ENCODE measurements around the gene KCNIP4. TPM values are rescaled to one million over a fixed set of nuclear protein-coding genes. Genes with fewer than 3 reads are reported as not detected.

The KCNIP4 gene
- total and polyA plus RNA-seq, 2 donors (not counting 1 experiment from before 2014, with no cell fraction given), result not detected

DNA sequence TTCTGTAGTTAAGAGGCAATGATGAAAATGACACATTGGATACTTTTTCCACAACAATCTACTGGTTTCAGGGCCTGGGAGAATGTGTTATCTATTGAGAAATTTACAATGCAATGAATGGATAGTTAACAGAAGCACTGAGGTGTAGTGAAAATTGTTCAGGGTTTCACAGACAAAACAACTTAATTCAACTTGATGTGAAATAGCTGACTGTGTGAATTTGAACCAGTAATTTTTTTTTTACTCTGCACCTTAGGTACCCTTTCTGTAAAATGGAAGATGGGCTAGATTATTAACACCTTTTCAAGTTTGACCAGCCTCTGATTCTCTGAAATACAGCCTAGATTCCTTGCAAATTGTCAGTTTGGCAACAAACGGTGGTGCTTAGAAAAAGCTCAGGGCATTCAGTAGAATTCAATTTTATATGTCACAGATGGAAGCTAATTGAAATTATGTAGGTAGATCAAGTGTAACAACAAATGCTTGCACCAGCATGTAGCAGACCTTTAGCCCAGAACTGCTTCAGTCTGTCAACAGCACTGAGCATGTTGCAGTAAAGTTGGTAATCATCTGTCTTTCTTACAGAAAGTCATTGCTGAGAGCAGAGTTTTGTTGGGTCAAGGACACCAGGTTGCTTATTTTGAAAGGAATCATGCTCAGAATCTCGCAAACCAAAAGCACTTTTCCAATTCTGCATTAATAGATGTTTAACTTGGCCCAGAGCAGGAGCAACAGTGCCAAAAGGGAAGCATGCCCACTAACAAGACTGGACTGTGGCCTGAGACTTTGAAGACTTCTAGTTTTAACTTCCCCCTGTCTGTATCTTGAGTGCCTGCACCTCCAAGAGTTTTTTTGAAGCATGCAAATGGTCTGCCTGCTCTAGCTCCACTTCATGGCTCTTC lies 721.7 kb downstream of the KCNIP4 start:
- no peak for DNase-seq
- Mint-ChIP-seq H3K27me3 (no peaks in the 10 kb centered on the region), H3K4me1 (no peaks in the 10 kb centered on the region), H3K27ac (no peak overlapping the region), H3K4me3 (no peak overlapping the region), H3K9me3 (ENCODE audit: insufficient read depth) (no peaks in the 10 kb centered on the region)
- CTCF ChIA-PET, result no interaction called here
- POLR2A ChIA-PET, result no interaction called here
- Histone ChIP-seq H3K9me3 (ENCODE audit: control extremely low read depth in 1 of 3, control insufficient read depth in 2 of 3, insufficient read depth in 1 of 3, low read length in 2 of 3) (no peaks in the 10 kb centered on the region), H3K79me2 (ENCODE audit: control insufficient read depth, insufficient read depth, low read length) (no peaks in the 10 kb centered on the region), H3K4me1 (ENCODE audit: control insufficient read depth in 2 of 2, insufficient read depth in 2 of 2, low read length in 2 of 2) (no peaks in the 10 kb centered on the region), H3K4me2 (replicated peaks; ENCODE audit: low read depth, low read length, poor library complexity, severe bottlenecking) (no peak overlapping the region), H4K20me1 (ENCODE audit: control insufficient read depth, insufficient read depth, low read length, poor library complexity, severe bottlenecking) (no peaks in the 10 kb centered on the region), H3K27me3 (replicated peaks in 1 of 4; ENCODE audit: control extremely low read depth in 1 of 4, control insufficient read depth in 3 of 4, insufficient read depth in 4 of 4, low read length in 3 of 4) (no peaks in the 10 kb centered on the region), H3K9ac (ENCODE audit: low read length) (no peak overlapping the region), H3K27ac (ENCODE audit: low read length in 2 of 2) (no peak overlapping the region), H3K36me3 (replicated peaks in 1 of 2; ENCODE audit: control extremely low read depth in 1 of 2, control insufficient read depth in 1 of 2, extremely low read depth in 1 of 2, insufficient read depth in 2 of 2, low read length in 1 of 2) (no peaks in the 10 kb centered on the region), H2AFZ (ENCODE audit: insufficient read depth, low read depth, low read length, poor library complexity, severe bottlenecking) (no peak overlapping the region), H3K4me3 (ENCODE audit: control extremely low read depth in 1 of 5, extremely low read depth in 1 of 5, insufficient read depth in 1 of 5, low read depth in 2 of 5, low read length in 4 of 5) (no peak overlapping the region)
- TF ChIP-seq, protein P1, sequence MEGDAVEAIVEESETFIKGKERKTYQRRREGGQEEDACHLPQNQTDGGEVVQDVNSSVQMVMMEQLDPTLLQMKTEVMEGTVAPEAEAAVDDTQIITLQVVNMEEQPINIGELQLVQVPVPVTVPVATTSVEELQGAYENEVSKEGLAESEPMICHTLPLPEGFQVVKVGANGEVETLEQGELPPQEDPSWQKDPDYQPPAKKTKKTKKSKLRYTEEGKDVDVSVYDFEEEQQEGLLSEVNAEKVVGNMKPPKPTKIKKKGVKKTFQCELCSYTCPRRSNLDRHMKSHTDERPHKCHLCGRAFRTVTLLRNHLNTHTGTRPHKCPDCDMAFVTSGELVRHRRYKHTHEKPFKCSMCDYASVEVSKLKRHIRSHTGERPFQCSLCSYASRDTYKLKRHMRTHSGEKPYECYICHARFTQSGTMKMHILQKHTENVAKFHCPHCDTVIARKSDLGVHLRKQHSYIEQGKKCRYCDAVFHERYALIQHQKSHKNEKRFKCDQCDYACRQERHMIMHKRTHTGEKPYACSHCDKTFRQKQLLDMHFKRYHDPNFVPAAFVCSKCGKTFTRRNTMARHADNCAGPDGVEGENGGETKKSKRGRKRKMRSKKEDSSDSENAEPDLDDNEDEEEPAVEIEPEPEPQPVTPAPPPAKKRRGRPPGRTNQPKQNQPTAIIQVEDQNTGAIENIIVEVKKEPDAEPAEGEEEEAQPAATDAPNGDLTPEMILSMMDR (IDR thresholded peaks at IDR 0.05), result no peak
- TF ChIP-seq EZH2 (IDR thresholded peaks at IDR 0.05; ENCODE audit: borderline replicate concordance, insufficient read depth, low read depth, low read length, poor library complexity, severe bottlenecking), result no peak
- no peak for ATAC-seq (ENCODE audit: low read depth)
- WGBS (ENCODE audit: insufficient coverage), result 73% methylated on average over 2 of the region's 2 CpGs
- intact Hi-C loops (cut with micrococcal nuclease), result no loop called here

DNA sequence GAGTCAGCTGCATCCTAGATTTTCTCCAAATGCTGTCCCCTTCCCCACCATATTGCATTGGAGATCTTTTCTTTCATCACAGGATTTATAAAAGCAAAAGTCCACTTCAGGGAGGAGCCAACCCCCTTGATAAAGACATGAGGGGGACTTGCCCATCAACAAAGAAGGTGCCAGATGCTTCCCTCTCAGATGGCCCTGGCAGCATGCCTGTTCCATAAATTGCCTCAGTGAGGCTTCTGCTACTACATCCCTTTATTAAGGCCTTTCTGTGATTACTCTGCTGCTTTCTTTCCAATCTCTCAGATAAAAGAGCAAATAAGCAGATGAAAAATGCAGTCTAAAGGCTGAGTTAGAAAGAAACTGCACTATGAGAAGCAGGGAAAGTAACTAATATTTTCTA lies 736.7 kb downstream of the KCNIP4 start:
- Histone ChIP-seq H3K4me1 (ENCODE audit: control insufficient read depth in 2 of 2, insufficient read depth in 2 of 2, low read length in 2 of 2) (no peaks in the 10 kb centered on the region), H3K79me2 (ENCODE audit: control insufficient read depth, insufficient read depth, low read length) (no peaks in the 10 kb centered on the region), H3K9me3 (ENCODE audit: control extremely low read depth in 1 of 3, control insufficient read depth in 2 of 3, insufficient read depth in 1 of 3, low read length in 2 of 3) (peaks cover 0 to 4% (median 0%) of the 10 kb centered on the region in 3 donors), H3K27me3 (replicated peaks in 1 of 4; ENCODE audit: control extremely low read depth in 1 of 4, control insufficient read depth in 3 of 4, insufficient read depth in 4 of 4, low read length in 3 of 4) (no peaks in the 10 kb centered on the region), H3K36me3 (replicated peaks in 1 of 2; ENCODE audit: control extremely low read depth in 1 of 2, control insufficient read depth in 1 of 2, extremely low read depth in 1 of 2, insufficient read depth in 2 of 2, low read length in 1 of 2) (no peaks in the 10 kb centered on the region), H2AFZ (ENCODE audit: insufficient read depth, low read depth, low read length, poor library complexity, severe bottlenecking) (no peak overlapping the region), H3K4me2 (replicated peaks; ENCODE audit: low read depth, low read length, poor library complexity, severe bottlenecking) (no peak overlapping the region), H3K27ac (ENCODE audit: low read length in 2 of 2) (no peak overlapping the region), H3K9ac (ENCODE audit: low read length) (no peak overlapping the region), H3K4me3 (ENCODE audit: control extremely low read depth in 1 of 5, extremely low read depth in 1 of 5, insufficient read depth in 1 of 5, low read depth in 2 of 5, low read length in 4 of 5) (no peak overlapping the region), H4K20me1 (ENCODE audit: control insufficient read depth, insufficient read depth, low read length, poor library complexity, severe bottlenecking) (no peaks in the 10 kb centered on the region)
- ATAC-seq (ENCODE audit: low read depth) (no peak), DNase-seq (no peak)
- CTCF ChIA-PET, result no interaction called here
- POLR2A ChIA-PET, result no interaction called here
- no peak for TF ChIP-seq EZH2 (IDR thresholded peaks at IDR 0.05; ENCODE audit: borderline replicate concordance, insufficient read depth, low read depth, low read length, poor library complexity, severe bottlenecking)
- TF ChIP-seq, protein P1 (IDR thresholded peaks at IDR 0.05), result no peak
- intact Hi-C loops (cut with micrococcal nuclease), result no loop called here
- H3K27ac Mint-ChIP-seq, result no peak overlapping the region
- H3K27me3 Mint-ChIP-seq, result no peaks in the 10 kb centered on the region
- peaks cover 9% of the 10 kb centered on the region for H3K9me3 Mint-ChIP-seq (ENCODE audit: insufficient read depth)
- no peaks in the 10 kb centered on the region for H3K4me1 Mint-ChIP-seq
- H3K4me3 Mint-ChIP-seq, result no peak overlapping the region
